H1 (cell line): ENCODE data around the gene TAX1BP3. TPM values are rescaled to one million over a fixed set of nuclear protein-coding genes. Genes with fewer than 3 reads are reported as not detected.

ENCODE experiments used
- CTCF ChIA-PET: fragments of 300-600 bp; sonication (Branson Sonifier 250); formaldehyde crosslinking; loops from one replicate; lab custom pipeline; 2021; ENCODE audit not compliant: partially characterized antibody; lab: Charles Lee
- POLR2A ChIA-PET: fragments of 300-600 bp; sonication (Branson Sonifier 250); formaldehyde crosslinking; loops from one replicate; lab custom pipeline; 2021; ENCODE audit warnings: inconsistent platforms; ENCODE audit not compliant: partially characterized antibody; lab: Charles Lee
- DNase-seq, 2 experiments: peaks; one replicate each; pipeline versions ENCODE4 v3.0.0 to v3.0.0-alpha.2; 2010 to 2022; ENCODE audit warnings: low spot score in 2 of 2, low read depth in 1 of 2, mixed read lengths in 1 of 2
- FAIRE-seq: peaks from 2 replicates; lab custom pipeline; 2011; peaks lifted over from hg19 to GRCh38; lab: Jason Lieb, UNC
- H2AFZ ChIP-seq: 2 replicates; pipeline ENCODE4 v1.8.1; 2012; ENCODE audit warnings: low read length, inconsistent platforms
- H2AK5ac ChIP-seq: 2 replicates; pipeline ENCODE4 v1.6.1; 2013; ENCODE audit warnings: low read depth, low read length
- H2BK120ac ChIP-seq: replicated peaks from 2 replicates; pipeline ENCODE3; 2013; ENCODE audit warnings: low read depth, low read length, inconsistent platforms
- H2BK12ac ChIP-seq: 2 replicates; pipeline ENCODE4 v1.6.1; 2013; ENCODE audit warnings: low read depth, low read length
- H2BK15ac ChIP-seq: 2 replicates; pipeline ENCODE4 v1.6.1; 2013; ENCODE audit warnings: low read length
- H2BK20ac ChIP-seq: 2 replicates; pipeline ENCODE4 v1.6.1; 2013; ENCODE audit warnings: low read length
- H2BK5ac ChIP-seq: 2 replicates; pipeline ENCODE4 v1.6.1; 2013; ENCODE audit warnings: low read depth, low read length
- H3K14ac ChIP-seq: 2 replicates; pipeline ENCODE4 v1.6.1; 2013; ENCODE audit warnings: inconsistent platforms; ENCODE audit not compliant: insufficient read length
- H3K18ac ChIP-seq: 2 replicates; pipeline ENCODE4 v1.6.1; 2013; ENCODE audit warnings: low read length; ENCODE audit errors: extremely low read depth
- H3K23ac ChIP-seq: 2 replicates; pipeline ENCODE4 v1.6.1; 2013; ENCODE audit warnings: inconsistent platforms; ENCODE audit not compliant: insufficient read length
- H3K23me2 ChIP-seq: 2 replicates; pipeline ENCODE4 v1.6.1; 2013; ENCODE audit warnings: low read depth, low read length
- H3K27ac ChIP-seq: 2 replicates; pipeline ENCODE4 v1.6.1; 2011; ENCODE audit warnings: low read depth, low read length, inconsistent platforms
- H3K27me3 ChIP-seq, 4 experiments: replicated peaks in 1 of 4; 1 replicate in 1 of 4; 2 replicates in 3 of 4; pipeline versions ENCODE4 v1.6.1 to v1.8.1; 2011 to 2013; ENCODE audit warnings: low read length in 3 of 4, mild to moderate bottlenecking in 3 of 4, inconsistent platforms in 2 of 4, mixed read lengths in 2 of 4, moderate library complexity in 1 of 4; ENCODE audit not compliant: control insufficient read depth in 3 of 4, insufficient read depth in 3 of 4; ENCODE audit errors: extremely low read depth in 1 of 4
- H3K36me3 ChIP-seq, 4 experiments: 2 replicates each; pipeline versions ENCODE4 v1.6.1 to v1.8.1; 2011 to 2013; ENCODE audit warnings: mild to moderate bottlenecking in 4 of 4, low read length in 3 of 4, moderate library complexity in 2 of 4, control low read depth in 1 of 4, inconsistent platforms in 1 of 4; ENCODE audit not compliant: insufficient read depth in 4 of 4, control insufficient read depth in 2 of 4
- H3K4ac ChIP-seq: replicated peaks from 2 replicates; pipeline ENCODE3; 2013; ENCODE audit warnings: low read length, low read depth, mixed read lengths, inconsistent platforms; ENCODE audit not compliant: insufficient read length
- H3K4me1 ChIP-seq, 4 experiments: replicated peaks in 1 of 4; 1 replicate in 1 of 4; 2 replicates in 3 of 4; pipeline versions ENCODE4 v1.6.1 to v1.8.1; 2011 to 2013; ENCODE audit warnings: low read length in 3 of 4, inconsistent platforms in 2 of 4, mixed read lengths in 1 of 4; ENCODE audit not compliant: insufficient read depth in 4 of 4, control insufficient read depth in 3 of 4
- H3K4me2 ChIP-seq, 2 experiments: 2 replicates each; pipeline versions ENCODE4 v1.6.1 to v1.8.1; 2011 to 2013; ENCODE audit warnings: low read depth in 2 of 2, low read length in 2 of 2, control low read depth in 1 of 2, inconsistent platforms in 1 of 2, mild to moderate bottlenecking in 1 of 2; ENCODE audit not compliant: insufficient read depth in 1 of 2
- H3K4me3 ChIP-seq, 4 experiments: fragments of 200-600, 300-600 bp in 1 of 4; sonication (generic), shearing (Covaris generic), sonication (Bioruptor Twin) in 1 of 4; 2 replicates each; pipeline versions ENCODE4 v1.5.1 to v1.8.1; 2011 to 2016; ENCODE audit warnings: low read length in 4 of 4, low read depth in 3 of 4, control low read depth in 2 of 4, inconsistent platforms in 2 of 4, mild to moderate bottlenecking in 2 of 4, mixed read lengths in 1 of 4, moderate library complexity in 1 of 4; ENCODE audit not compliant: insufficient read depth in 2 of 4; ENCODE audit errors: extremely low read depth in 1 of 4
- H3K56ac ChIP-seq: replicated peaks from 2 replicates; pipeline ENCODE3; 2013; ENCODE audit warnings: low read depth, mild to moderate bottlenecking, mixed read lengths, low read length, inconsistent platforms; ENCODE audit not compliant: insufficient read length
- H3K79me1 ChIP-seq: 2 replicates; pipeline ENCODE4 v1.6.1; 2013; ENCODE audit warnings: low read depth, low read length, control low read depth
- H3K79me2 ChIP-seq, 2 experiments: 2 replicates each; pipeline versions ENCODE4 v1.6.1 to v1.8.1; 2012 to 2013; ENCODE audit warnings: low read length in 2 of 2, mild to moderate bottlenecking in 2 of 2, inconsistent platforms in 1 of 2; ENCODE audit not compliant: insufficient read depth in 2 of 2, control insufficient read depth in 1 of 2
- H3K9ac ChIP-seq, 4 experiments: replicated peaks in 1 of 4; 1 replicate in 1 of 4; 2 replicates in 3 of 4; pipeline versions ENCODE4 v1.6.1 to v1.8.1; 2011 to 2013; ENCODE audit warnings: low read depth in 3 of 4, low read length in 3 of 4, control low read depth in 2 of 4, mild to moderate bottlenecking in 2 of 4, moderate library complexity in 2 of 4, inconsistent platforms in 1 of 4; ENCODE audit errors: extremely low read depth in 1 of 4
- H3K9me3 ChIP-seq, 2 experiments: 2 replicates each; pipeline versions ENCODE4 v1.6.1 to v1.8.1; 2012 to 2013; ENCODE audit warnings: mild to moderate bottlenecking in 2 of 2, moderate library complexity in 2 of 2, control low read depth in 1 of 2, inconsistent platforms in 1 of 2, low read depth in 1 of 2, low read length in 1 of 2, mixed read lengths in 1 of 2; ENCODE audit not compliant: insufficient read depth in 2 of 2
- H4K20me1 ChIP-seq, 2 experiments: replicated peaks in 1 of 2; 2 replicates each; pipeline versions ENCODE3 to v1.8.1; 2011 to 2013; ENCODE audit warnings: inconsistent platforms in 2 of 2, low read length in 2 of 2, mild to moderate bottlenecking in 1 of 2; ENCODE audit not compliant: insufficient read depth in 2 of 2, control insufficient read depth in 1 of 2
- H4K5ac ChIP-seq: 2 replicates; pipeline ENCODE4 v1.6.1; 2013; ENCODE audit warnings: low read length, low read depth, mixed read lengths, inconsistent platforms; ENCODE audit not compliant: insufficient read length
- H4K8ac ChIP-seq: 2 replicates; pipeline ENCODE4 v1.8.0; 2013; ENCODE audit warnings: mild to moderate bottlenecking, moderate library complexity, low read length, inconsistent platforms; ENCODE audit not compliant: insufficient read depth; ENCODE audit errors: extremely low read depth
- H4K91ac ChIP-seq: replicated peaks from 2 replicates; pipeline ENCODE3; 2013; ENCODE audit warnings: low read length, mixed read lengths, inconsistent platforms; ENCODE audit not compliant: insufficient read length
- CHD1 ChIP-seq: IDR thresholded peaks from 2 replicates; pipeline ENCODE4 v1.6.1; 2012; ENCODE audit warnings: low read depth, low read length, improper control_type of control experiment
- EP300 ChIP-seq, 2 experiments: IDR thresholded peaks; 1 replicate in 1 of 2; 2 replicates in 1 of 2; pipeline ENCODE4 v1.6.1; 2011 to 2012; ENCODE audit warnings: low read depth in 2 of 2, low read length in 2 of 2, mild to moderate bottlenecking in 2 of 2, borderline replicate concordance in 1 of 2, inconsistent platforms in 1 of 2, moderate library complexity in 1 of 2
- RBBP5 ChIP-seq: IDR thresholded peaks from 2 replicates; pipeline ENCODE4 v1.7.1; 2012; ENCODE audit warnings: low read depth, mild to moderate bottlenecking, inconsistent platforms, low read length, moderate library complexity, borderline replicate concordance
- RXRA ChIP-seq: IDR thresholded peaks from 2 replicates; pipeline ENCODE4 v1.6.1; 2011; ENCODE audit warnings: low read depth, mild to moderate bottlenecking, low read length, moderate library complexity; ENCODE audit not compliant: insufficient read depth
- WGBS, 2 experiments: shearing (Covaris generic) in 1 of 2; methylation state at CpG; one replicate each; pipeline versions ENCODE4 v1.1.6 to v1.1.7; 2013 to 2015; ENCODE audit warnings: low lambda C conversion rate in 2 of 2, mixed read lengths in 2 of 2, inconsistent platforms in 1 of 2, low coverage in 1 of 2, missing lambda C conversion rate in 1 of 2; ENCODE audit not compliant: insufficient replicate concordance in 2 of 2, insufficient coverage in 1 of 2, insufficient read length in 1 of 2; ENCODE audit errors: extremely low coverage in 1 of 2, missing lambda C conversion rate in 1 of 2; 5-methylcytosine and 5-hydroxymethylcytosine counted together
- polyA plus RNA-seq, 7 experiments: library from polyadenylated mRNA; depleted of rRNA in 3 of 7; stranded (reverse) in 5 of 7; unstranded in 2 of 7; fragments of >200 nt in 5 of 7; fragments of 200-250 nt in 2 of 7; gene quantifications; 1 replicate in 5 of 7; 2 replicates in 1 of 7; 4 replicates in 1 of 7; pipeline versions ENCODE4 v1.2.1 to v1.2.3, GENCODE V29; 2011 to 2013; ENCODE audit warnings: missing spikeins in 2 of 7, mixed read lengths in 2 of 7
- total RNA-seq: library from RNA; stranded (reverse); fragmentation: NEBNext Ultra II Directional; extraction: Animal tissue kit (Norgen Biotek cat#: 25700); gene quantifications from 2 replicates; pipeline ENCODE4 v1.2.1, GENCODE V29; 2021
- TF ChIP-seq, protein P1 (sequence below): IDR thresholded peaks from 2 replicates; pipeline ENCODE4 v1.6.1; 2011; ENCODE audit warnings: low read depth, mild to moderate bottlenecking, low read length; ENCODE audit not compliant: insufficient read depth

TAX1BP3 gene
- total and polyA plus RNA-seq, 2 of the 8 experiments (the other 6 are each of a cell fraction or from before 2014, with no cell fraction given), result 65.3 to 81.8 TPM

DNA sequence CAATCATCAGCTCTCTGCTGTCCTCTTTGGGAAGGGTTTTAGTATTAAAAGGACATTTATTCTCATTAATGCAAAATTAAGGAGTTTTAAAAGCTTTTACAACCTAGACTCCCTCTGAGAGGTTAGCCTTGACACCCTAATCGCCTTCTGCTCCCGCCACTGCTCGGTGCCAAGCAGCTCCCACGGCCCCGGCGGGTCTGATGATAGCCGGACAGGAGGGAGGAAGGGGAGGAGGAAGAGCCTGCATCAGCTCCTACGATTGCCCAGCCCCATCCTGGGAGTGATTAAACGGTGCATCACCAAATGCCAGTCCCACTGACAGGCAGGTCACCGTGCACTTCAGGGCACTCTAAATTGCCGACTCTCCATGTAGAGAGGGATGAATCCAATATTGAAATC is 40.6 kb downstream of the TAX1BP3 start:
- Histone ChIP-seq H3K79me1 (peaks cover 4% of the 10 kb centered on the region; the same call in 1 of the 2 replicates), H2BK20ac (no peak overlapping the region), H3K27ac (no peak overlapping the region), H4K5ac (no peak overlapping the region), H3K14ac (no peak overlapping the region), H3K4me1 (no peaks in the 10 kb centered on the region), H2BK120ac (no peak overlapping the region), H3K9me3 (no peaks in the 10 kb centered on the region), H3K23ac (no peak overlapping the region), H4K8ac (no peak overlapping the region; the same call in 1 of the 2 replicates), H3K56ac (no peak overlapping the region), H2AK5ac (no peak overlapping the region), H3K9ac (no peak overlapping the region), H4K20me1 (peaks cover 2 to 12% of the 10 kb centered on the region in 2 experiments), H3K36me3 (peaks cover 8 to 46% (median 20%) of the 10 kb centered on the region in 4 experiments; a peak in 6 of 8 replicates), H4K91ac (no peak overlapping the region), H2BK15ac (no peak overlapping the region), H3K4me2 (no peak overlapping the region), H2BK12ac (no peak overlapping the region), H3K23me2 (no peaks in the 10 kb centered on the region), H2AFZ (no peak overlapping the region), H3K18ac (no peak overlapping the region), H3K4ac (no peak overlapping the region), H3K27me3 (no peaks in the 10 kb centered on the region), H3K4me3 (no peak overlapping the region), H2BK5ac (no peak overlapping the region), H3K79me2 (peaks cover 0 to 6% of the 10 kb centered on the region in 2 experiments; a peak in 1 of 4 replicates)
- FAIRE-seq (no peak), DNase-seq (no peak)
- CTCF ChIA-PET, result interaction anchor here (0.6 to 2.4 kb wide), 4 partner anchors 20 to 547 kb away, joined by 3 to 10 read pairs (median 3); no protein-coding TSS in a partner anchor
- POLR2A ChIA-PET, result interaction anchor here (0.8 to 1.4 kb wide), 2 partner anchors 15 to 36 kb away, joined by 3 read pairs; no protein-coding TSS in a partner anchor
- WGBS, 2 experiments, result 93% methylated on average over 11 of the region's 11 CpGs; no CpG with 5 or more reads in 1 of the 2 experiments
- TF ChIP-seq, protein P1, sequence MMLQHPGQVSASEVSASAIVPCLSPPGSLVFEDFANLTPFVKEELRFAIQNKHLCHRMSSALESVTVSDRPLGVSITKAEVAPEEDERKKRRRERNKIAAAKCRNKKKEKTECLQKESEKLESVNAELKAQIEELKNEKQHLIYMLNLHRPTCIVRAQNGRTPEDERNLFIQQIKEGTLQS, result no peak
- no peak for TF ChIP-seq EP300 (IDR thresholded peaks at IDR 0.05; ENCODE audit: borderline replicate concordance in 1 of 2, low read depth in 2 of 2, low read length in 2 of 2)
- TF ChIP-seq RBBP5, result no peak
- TF ChIP-seq CHD1, result no peak
- no peak for TF ChIP-seq RXRA
